Measurements from ENCODE around the gene TIPARP.

The TIPARP gene

GRCh38 chr3:156674911-156675829 is 780 bp downstream of the TIPARP start:
- in situ Hi-C loops (cut with MboI; ENCODE audit: low sequenced_read_pairs) = loop anchor here (25.0 kb wide), 1 partner anchor 412 kb away; no protein-coding TSS in a partner anchor

GRCh38 chr3:156675830-156676767 is 1.7 kb downstream of the TIPARP start:
- in situ Hi-C loops (cut with MboI; ENCODE audit: low sequenced_read_pairs) = no loop called here

DNA sequence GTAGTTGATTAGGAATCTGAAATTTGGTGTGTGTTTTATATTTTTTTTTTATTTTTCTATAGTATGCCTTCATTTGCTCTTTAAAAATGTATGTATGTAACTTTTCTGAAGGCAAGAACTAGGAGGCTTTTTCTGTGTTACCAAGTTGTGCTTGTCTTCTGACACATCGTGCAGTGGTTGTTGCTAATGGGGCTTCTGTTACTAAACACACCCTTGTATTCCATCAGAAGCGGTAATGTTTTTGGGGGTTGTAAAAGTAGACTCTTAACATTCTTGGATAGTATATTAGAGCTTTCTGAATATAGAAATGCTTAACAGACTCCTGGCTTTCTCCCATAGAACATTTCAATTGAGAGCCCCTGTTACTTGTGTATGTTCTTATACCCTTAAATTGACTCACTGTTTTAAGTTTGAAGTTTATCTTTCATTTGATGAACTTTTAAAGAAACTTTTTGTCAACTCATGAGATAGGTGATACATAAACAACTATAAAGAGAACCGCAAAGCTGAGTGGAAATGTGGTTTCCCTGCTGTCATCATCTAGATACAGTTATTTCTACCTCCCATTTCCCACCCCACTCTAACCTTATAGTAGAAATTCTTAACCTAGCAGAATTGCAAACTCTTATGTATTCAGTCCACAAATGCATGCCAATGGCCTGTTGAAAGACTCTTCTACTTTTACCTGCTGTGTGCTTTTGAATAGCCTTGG is 2.5 kb downstream of the TIPARP start:
- in situ Hi-C loops (cut with MboI; ENCODE audit: low sequenced_read_pairs) = no loop called here

GRCh38 chr3:156677536-156677935 is 3.1 kb downstream of the TIPARP start:
- in situ Hi-C loops (cut with MboI; ENCODE audit: low sequenced_read_pairs) = no loop called here

DNA sequence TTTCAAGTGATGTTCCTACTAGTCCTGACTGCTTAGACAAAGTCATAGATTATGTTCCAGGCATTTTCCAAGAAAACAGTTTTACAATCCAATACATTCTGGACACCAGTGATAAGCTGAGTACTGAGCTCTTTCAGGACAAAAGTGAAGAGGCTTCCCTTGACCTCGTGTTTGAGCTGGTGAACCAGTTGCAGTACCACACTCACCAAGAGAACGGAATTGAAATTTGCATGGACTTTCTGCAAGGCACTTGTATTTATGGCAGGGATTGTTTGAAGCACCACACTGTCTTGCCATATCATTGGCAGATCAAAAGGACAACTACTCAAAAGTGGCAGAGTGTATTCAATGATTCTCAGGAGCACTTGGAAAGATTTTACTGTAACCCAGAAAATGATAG is 3.8 kb downstream of the TIPARP start:
- in situ Hi-C loops (cut with MboI; ENCODE audit: low sequenced_read_pairs) = no loop called here

- in situ Hi-C loops (cut with MboI; ENCODE audit: low sequenced_read_pairs) = no loop called here
Observed at GRCh38 chr3:156680243-156680914, 6.0 kb downstream of the TIPARP start.

- in situ Hi-C loops (cut with MboI; ENCODE audit: low sequenced_read_pairs) = no loop called here
Observed at GRCh38 chr3:156681002-156681401, 6.6 kb downstream of the TIPARP start.

- in situ Hi-C loops (cut with MboI; ENCODE audit: low sequenced_read_pairs) = no loop called here
Observed at GRCh38 chr3:156682501-156682900, 8.1 kb downstream of the TIPARP start.

- in situ Hi-C loops (cut with MboI; ENCODE audit: low sequenced_read_pairs) = no loop called here
Observed at GRCh38 chr3:156682963-156683362, 8.6 kb downstream of the TIPARP start.

- in situ Hi-C loops (cut with MboI; ENCODE audit: low sequenced_read_pairs) = no loop called here
Observed at GRCh38 chr3:156685198-156685597, 10.8 kb downstream of the TIPARP start.

DNA sequence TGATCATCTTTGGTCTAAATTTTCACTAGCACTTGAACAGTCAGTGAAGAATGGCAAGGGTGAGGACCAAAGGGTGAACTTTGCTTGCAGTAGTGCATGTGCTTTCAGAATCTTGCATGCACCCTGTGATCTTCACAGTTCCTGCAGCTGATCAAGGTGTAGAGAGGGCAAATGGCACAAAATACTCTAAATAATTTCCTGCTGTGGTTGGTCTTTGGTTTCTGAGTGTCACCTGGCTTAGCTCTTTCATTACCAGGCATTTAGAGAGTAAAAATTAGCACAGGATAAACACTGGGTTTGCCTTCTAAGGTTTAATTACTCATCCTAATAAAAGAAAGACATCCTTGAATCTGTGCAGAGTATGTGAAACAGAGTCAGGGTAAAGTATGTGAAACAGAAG is 11.4 kb downstream of the TIPARP start:
- in situ Hi-C loops (cut with MboI; ENCODE audit: low sequenced_read_pairs) = no loop called here

GRCh38 chr3:156687023-156687422 is 12.6 kb downstream of the TIPARP start:
- in situ Hi-C loops (cut with MboI; ENCODE audit: low sequenced_read_pairs) = no loop called here

DNA sequence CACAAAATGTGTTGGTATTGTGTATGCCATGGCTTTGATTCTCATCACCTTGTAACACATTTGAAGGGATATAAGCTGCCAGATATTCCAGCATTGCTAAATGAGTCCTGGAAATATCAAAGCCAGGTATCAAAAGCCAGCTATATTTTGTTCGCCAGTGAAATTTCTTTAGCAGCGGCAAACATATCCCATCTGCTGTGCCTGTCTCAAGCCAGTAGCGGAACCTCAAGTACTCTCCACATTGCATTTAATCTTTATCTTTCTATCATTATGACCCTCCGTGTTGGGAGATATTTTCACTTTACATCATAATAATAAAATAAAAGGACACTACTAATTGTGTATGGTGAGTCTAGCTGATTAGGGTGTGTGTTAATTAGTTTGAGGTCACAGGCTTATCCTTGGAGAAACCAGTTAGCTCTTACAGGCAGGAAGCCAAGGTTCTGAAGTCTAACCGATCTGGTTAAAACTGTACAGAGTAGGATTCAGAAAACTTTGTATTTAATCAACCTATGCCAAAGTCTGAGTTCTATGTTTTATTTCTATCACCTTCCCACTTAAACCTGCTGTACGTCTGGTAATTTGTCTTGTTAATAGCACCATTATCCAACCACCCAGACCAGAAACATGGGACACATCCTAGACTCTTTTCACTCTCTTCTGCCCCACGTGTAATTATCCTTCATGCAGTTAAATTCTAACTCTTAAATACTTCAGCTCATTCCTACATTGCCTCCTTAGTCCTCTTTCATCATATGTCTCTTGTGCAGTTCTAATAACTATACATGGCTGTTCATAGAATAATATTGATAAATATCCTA is 14.5 kb downstream of the TIPARP start:
- in situ Hi-C loops (cut with MboI; ENCODE audit: low sequenced_read_pairs) = no loop called here

DNA sequence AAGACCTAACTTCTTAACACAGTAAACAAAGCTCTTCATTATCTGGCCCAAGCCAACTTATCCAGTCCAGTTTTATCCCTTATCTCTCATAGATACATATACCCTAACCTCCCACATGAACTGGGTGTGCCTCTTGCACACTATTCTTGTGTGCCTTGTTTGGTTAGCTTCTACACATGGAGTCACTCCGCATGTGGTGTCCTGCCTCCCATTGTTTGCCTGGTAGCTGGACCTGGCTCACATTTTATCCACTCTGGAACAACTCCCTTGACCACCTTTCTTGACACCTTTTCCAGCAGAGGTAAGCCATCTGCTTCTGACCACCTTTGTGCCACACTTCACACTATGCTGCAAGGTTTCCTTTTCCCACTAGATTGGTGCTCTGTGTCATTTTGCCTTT is 15.2 kb downstream of the TIPARP start:
- in situ Hi-C loops (cut with MboI; ENCODE audit: low sequenced_read_pairs) = no loop called here

DNA sequence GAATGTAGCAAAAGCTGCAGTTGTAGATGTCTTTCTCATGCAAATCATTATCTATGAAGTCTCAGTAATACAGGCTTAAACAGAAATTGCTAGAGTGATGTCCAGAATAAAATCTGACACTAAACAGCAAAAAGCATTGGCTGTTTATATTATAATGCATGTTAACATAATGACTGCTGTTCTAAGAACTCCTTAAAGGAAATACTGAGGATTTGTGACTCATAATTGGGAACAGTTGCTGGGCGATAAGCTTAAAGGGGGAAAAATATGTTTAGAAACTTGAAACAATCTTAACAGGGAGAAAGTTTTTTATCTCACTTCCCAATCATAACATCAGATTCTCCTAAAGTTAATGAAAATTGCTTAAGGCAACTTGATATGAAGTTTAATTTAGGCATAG is 17.5 kb downstream of the TIPARP start:
- in situ Hi-C loops (cut with MboI; ENCODE audit: low sequenced_read_pairs) = no loop called here

- in situ Hi-C loops (cut with MboI; ENCODE audit: low sequenced_read_pairs) = no loop called here
Observed at GRCh38 chr3:156693166-156693565, 18.8 kb downstream of the TIPARP start.

GRCh38 chr3:156694536-156694935 is 20.1 kb downstream of the TIPARP start:
- in situ Hi-C loops (cut with MboI; ENCODE audit: low sequenced_read_pairs) = no loop called here

- in situ Hi-C loops (cut with MboI; ENCODE audit: low sequenced_read_pairs) = no loop called here
Observed at GRCh38 chr3:156702367-156702766, 28.0 kb downstream of the TIPARP start.

DNA sequence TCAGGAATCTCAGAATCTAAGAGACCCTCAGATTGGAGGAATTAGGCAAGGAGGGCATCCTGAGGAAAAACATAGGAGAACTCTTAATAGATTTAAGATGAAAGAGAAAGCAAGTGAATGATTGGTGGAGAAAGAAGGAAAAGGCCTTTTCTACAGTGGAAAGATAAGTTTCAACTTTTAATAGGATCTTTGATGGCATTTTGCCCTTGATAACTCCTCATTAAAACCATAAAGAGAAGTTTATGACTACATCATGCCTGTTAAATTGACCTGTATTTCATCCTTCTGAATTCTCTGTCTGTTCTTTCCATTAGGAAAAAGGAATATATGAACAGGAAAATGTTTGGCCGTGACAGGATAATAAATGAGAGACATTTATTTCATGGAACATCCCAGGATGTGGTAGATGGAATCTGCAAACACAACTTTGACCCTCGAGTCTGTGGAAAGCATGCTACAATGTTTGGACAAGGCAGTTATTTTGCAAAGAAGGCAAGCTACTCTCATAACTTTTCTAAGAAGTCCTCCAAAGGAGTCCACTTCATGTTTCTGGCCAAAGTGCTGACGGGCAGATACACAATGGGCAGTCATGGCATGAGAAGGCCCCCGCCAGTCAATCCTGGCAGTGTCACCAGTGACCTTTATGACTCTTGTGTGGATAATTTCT is 30.1 kb downstream of the TIPARP start:
- in situ Hi-C loops (cut with MboI; ENCODE audit: low sequenced_read_pairs) = no loop called here
